C4-2B (cell line): ENCODE measurements around the gene OTP.

Experiments used
- H3K27ac ChIP-seq: fragments of 450-650 bp; 2 replicates; pipeline ENCODE4 v1.5.1; 2017
- CTCF ChIP-seq: fragments of 450-650 bp; conservative IDR thresholded peaks from 2 replicates; pipeline ENCODE4 v1.5.1; 2017; ENCODE audit warnings: mild to moderate bottlenecking
- ZFX ChIP-seq: fragments of 450-650 bp; IDR thresholded peaks from 2 replicates; pipeline ENCODE4 v1.6.1; 2017

Gene OTP

DNA sequence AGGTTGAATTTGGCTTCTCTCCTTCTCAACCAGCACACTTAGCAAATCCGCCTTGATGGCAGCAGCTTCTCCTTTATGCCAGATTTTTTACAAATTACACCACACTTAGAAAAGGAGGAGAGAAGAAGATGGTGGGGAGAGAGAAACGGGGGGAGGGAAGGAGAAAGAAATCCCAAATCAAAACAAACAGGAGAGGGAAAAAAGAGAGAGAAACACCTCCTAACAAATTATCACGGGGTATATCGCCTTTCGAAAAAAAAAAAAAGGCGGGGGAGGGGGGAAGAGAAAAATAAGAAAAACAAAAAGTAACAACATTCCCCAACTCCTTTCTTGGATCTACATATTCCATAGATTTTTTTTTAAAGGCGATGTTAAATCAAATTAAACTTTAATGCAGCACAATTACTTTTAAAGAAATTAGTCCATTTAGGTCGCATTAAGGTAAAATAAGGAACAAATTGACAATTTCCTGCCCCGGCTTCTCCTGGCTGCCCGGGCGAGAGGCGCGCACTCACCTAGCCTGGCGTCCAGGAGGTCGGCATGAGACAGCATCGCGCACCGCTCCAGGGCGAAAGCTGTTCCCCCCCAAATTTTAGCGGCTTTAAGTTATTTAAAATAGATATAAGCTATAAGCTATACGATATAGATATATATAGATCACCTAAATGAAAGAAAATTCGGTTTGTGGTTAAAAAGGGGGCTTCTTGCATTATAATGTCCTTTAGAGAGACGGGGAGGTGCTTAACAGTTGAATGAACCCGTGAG lies at the start of gene OTP:
TSS of gene OTP (minus strand) at position 716 of the 765 bp plus-strand sequence. CDS start at position 552, 164 bp downstream.
- no peak within 1 kb of the TSS for H3K27ac ChIP-seq
- TF ChIP-seq CTCF (no peak), ZFX (no peak)

DNA sequence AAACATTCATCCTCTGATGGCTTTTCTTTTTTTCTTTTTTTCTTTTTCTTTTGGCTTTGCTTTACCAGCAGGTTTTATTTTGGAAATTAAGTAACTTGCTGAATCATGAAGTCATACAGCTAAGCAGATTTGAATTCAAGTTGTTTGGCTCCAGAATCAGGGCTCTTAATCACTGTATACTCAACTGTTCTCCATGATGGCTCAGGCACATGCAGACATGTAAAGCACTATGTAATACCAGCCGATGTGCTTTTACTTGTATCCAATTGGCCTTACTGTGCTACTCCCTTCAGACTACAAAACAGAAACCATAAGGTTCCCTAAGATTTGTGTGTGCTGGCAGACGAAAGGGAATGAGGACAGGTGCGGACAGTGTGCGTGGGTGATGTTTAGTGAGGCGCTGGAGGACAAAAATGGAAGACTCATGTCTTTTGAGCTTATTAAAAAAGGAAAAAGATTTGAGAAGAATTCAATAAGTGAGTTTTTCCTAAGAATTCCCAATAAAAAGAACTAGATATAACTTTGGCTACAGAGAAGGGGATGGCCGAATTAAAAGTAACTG lies 44.7 kb upstream of the OTP start:
- no peak for TF ChIP-seq CTCF
- no peak overlapping the region for H3K27ac ChIP-seq

DNA sequence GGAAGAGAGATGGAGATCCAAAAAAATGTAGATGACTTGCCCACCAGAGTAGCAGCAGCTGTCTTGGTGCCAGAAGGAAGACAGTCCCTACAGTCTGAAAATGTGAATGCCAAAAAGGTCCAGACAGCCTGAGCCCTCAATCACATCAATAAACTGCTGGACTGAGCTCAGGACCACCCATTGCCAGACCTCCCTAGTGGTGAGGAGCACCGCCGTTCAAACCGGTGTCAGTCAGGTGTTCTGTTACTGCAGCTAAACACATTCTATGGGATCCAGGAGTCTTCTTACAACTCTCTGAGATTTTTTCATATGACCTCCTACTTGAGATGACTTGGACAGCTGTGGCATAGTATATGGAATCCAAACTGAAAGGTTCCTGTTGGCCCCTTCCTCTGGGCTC lies 32.0 kb upstream of the OTP start:
- no peak overlapping the region for H3K27ac ChIP-seq
- TF ChIP-seq CTCF, result no peak
- TF ChIP-seq ZFX, result no peak

- TF ChIP-seq ZFX (no peak), CTCF (no peak)
- H3K27ac ChIP-seq, result no peak overlapping the region
These were observed 31.2 kb upstream of the OTP start for GRCh38 chr5:77669677-77670076.

- no peak for TF ChIP-seq ZFX
- no peak overlapping the region for H3K27ac ChIP-seq
These were observed 24.8 kb upstream of the OTP start for GRCh38 chr5:77663090-77663863.

DNA sequence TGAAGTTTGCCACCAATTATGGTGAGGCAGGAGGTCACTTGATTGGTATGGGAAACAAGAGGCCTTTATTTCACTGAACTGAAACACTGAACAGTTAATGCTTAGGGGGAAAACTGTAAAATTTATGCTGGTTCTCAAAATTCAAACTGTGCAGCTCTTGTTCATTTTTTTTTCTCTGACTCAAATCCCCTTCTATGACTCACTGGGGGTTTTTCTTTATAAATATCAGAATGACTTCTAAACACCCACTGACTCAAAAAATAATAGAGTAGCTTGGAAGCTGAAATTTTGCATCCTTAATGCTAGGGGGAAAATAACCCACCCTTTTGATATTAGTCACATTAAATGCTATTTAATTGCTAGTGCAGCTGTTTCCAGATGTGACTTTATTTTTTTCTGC lies 24.1 kb upstream of the OTP start:
- TF ChIP-seq CTCF (no peak), ZFX (no peak)
- H3K27ac ChIP-seq, result no peak overlapping the region

DNA sequence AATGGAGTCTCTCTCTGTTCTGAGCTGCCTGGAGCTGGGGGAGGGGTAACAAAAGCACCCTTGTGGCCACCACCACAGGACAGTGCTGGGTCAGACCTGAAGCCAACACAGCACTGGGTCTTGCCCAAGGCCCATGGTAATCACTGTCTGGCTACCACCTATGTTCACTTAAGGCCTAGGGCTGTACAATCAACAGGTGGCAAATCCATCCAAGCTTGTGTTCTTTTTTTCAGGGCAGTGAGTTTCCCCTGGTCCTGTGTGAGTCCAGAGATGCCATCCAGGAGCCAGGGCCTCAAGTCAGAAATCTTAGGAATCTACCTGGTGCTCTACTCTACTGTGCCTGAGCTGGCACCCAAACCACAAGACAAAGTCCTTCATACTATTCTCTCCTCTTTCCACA lies 20.1 kb upstream of the OTP start:
- TF ChIP-seq ZFX (no peak), CTCF (no peak)
- H3K27ac ChIP-seq, result no peak overlapping the region
